ENCODE data around the gene PRSS21. TPM values are rescaled to one million over a fixed set of nuclear protein-coding genes. Genes with fewer than 3 reads are reported as not detected.
A peak's percentile ranks its signal among the peaks of the same experiment; 100 is the strongest.

Gene PRSS21
- total RNA-seq, 2 donors from 2014 or later, result not detected

GRCh38 chr16:2853531-2854073 is 36.6 kb downstream of the PRSS21 start:
- peak; percentile 59 for DNase-seq (ENCODE audit: low spot score)
- intact Hi-C loops (cut with DNase I), result loop anchor here (10.0 kb wide), 2 partner anchors 129 to 149 kb away; partner anchors contain the start of gene PRSS27 (in 1 of the 2)

- peak; percentile 24 for DNase-seq (ENCODE audit: low spot score)
- intact Hi-C loops (cut with DNase I), result loop anchor here (10.0 kb wide), 2 partner anchors 130 to 150 kb away; partner anchors contain the start of gene PRSS27 (in 1 of the 2)
Observed at GRCh38 chr16:2854700-2855309, 37.8 kb downstream of the PRSS21 start.

- peak; percentile 25 for DNase-seq (ENCODE audit: low spot score)
- intact Hi-C loops (cut with DNase I), result loop anchor here (10.0 kb wide), 2 partner anchors 131 to 151 kb away; partner anchors contain the start of gene PRSS27 (in 1 of the 2)
Observed at GRCh38 chr16:2855536-2855935, 38.5 kb downstream of the PRSS21 start.

- DNase-seq (ENCODE audit: low spot score), result peak; percentile 55
- intact Hi-C loops (cut with DNase I), result loop anchor here (10.0 kb wide), 2 partner anchors 131 to 151 kb away; partner anchors contain the start of gene PRSS27 (in 1 of the 2)
Observed at GRCh38 chr16:2856061-2856670, 39.1 kb downstream of the PRSS21 start.

GRCh38 chr16:2856686-2857450 is 39.8 kb downstream of the PRSS21 start:
- intact Hi-C loops (cut with DNase I), result loop anchor here (10.0 kb wide), 2 partner anchors 132 to 152 kb away; partner anchors contain the start of gene PRSS27 (in 1 of the 2)
- peak; percentile 71 for DNase-seq (ENCODE audit: low spot score)

GRCh38 chr16:2857451-2858244 is 40.6 kb downstream of the PRSS21 start, which contains the start of gene PRSS22:
PRSS22 (minus strand) TSS chr16:2858170; CDS start chr16:2858104, 66 bp downstream.
- peak; percentile 67 for DNase-seq (ENCODE audit: low spot score)
- intact Hi-C loops (cut with DNase I), result loop anchor here (10.0 kb wide), 2 partner anchors 133 to 153 kb away; partner anchors contain the start of gene PRSS27 (in 1 of the 2)

GRCh38 chr16:2858245-2859025 is 41.4 kb downstream of the PRSS21 start:
- intact Hi-C loops (cut with DNase I), result loop anchor here (10.0 kb wide), 2 partner anchors 134 to 154 kb away; partner anchors contain the start of gene PRSS27 (in 1 of the 2)
- DNase-seq (ENCODE audit: low spot score), result peak; percentile 77

GRCh38 chr16:2859686-2860265 is 42.7 kb downstream of the PRSS21 start:
- DNase-seq (ENCODE audit: low spot score), result peak; percentile 40

GRCh38 chr16:2860826-2861567 is 44.0 kb downstream of the PRSS21 start:
- intact Hi-C loops (cut with DNase I), result no loop called here
- peak; percentile 43 for DNase-seq (ENCODE audit: low spot score)

More at GRCh38 chr16:2859686-2860265, 42.7 kb downstream of the PRSS21 start:
- intact Hi-C loops (cut with DNase I), result loop anchor here (10.0 kb wide), 2 partner anchors 135 to 155 kb away; partner anchors contain the start of gene PRSS27 (in 1 of the 2)

- intact Hi-C loops (cut with DNase I), result no loop called here
- peak; percentile 20 for DNase-seq (ENCODE audit: low spot score)
Observed at GRCh38 chr16:2865651-2866050, 48.6 kb downstream of the PRSS21 start.

GRCh38 chr16:2866431-2866830 is 49.4 kb downstream of the PRSS21 start:
- intact Hi-C loops (cut with DNase I), result no loop called here
- peak; percentile 12 for DNase-seq (ENCODE audit: low spot score)

- intact Hi-C loops (cut with DNase I), result no loop called here
- no peak for DNase-seq (ENCODE audit: low spot score)
Observed at GRCh38 chr16:2867661-2867986, 50.6 kb downstream of the PRSS21 start.

GRCh38 chr16:2867987-2868789 is 51.2 kb downstream of the PRSS21 start:
- peak; percentile 98 for DNase-seq (ENCODE audit: low spot score)
- intact Hi-C loops (cut with DNase I), result no loop called here
